Measurements from ENCODE around the gene ZMYND10.

DNA sequence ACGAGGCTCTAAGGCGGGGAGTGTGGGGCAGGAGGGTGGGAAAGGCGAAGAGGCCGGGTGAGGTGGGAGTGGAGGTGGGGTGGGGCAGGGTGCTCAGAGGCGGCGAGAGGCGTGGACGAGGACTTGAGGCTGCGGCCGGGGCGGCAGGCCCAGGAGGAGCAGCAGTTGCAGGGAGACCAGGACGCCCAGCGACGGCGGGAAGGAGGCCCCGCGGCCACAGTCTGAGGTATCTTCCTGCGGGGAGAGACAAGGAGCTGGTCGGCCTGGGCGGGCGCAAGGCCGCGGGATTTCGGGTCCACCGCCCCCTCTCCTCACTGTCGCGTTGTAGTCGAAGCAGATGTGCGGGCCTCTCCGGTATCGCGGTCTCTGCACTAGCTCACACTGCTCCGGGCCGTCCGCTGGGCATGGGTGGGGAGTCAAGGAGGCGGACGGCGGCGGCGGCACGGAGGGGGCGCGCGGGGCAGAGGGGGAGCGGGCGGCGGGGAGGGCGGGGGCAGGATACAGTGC, 19.1 kb upstream of the ZMYND10 start:
- TF ChIP-seq, protein P1, sequence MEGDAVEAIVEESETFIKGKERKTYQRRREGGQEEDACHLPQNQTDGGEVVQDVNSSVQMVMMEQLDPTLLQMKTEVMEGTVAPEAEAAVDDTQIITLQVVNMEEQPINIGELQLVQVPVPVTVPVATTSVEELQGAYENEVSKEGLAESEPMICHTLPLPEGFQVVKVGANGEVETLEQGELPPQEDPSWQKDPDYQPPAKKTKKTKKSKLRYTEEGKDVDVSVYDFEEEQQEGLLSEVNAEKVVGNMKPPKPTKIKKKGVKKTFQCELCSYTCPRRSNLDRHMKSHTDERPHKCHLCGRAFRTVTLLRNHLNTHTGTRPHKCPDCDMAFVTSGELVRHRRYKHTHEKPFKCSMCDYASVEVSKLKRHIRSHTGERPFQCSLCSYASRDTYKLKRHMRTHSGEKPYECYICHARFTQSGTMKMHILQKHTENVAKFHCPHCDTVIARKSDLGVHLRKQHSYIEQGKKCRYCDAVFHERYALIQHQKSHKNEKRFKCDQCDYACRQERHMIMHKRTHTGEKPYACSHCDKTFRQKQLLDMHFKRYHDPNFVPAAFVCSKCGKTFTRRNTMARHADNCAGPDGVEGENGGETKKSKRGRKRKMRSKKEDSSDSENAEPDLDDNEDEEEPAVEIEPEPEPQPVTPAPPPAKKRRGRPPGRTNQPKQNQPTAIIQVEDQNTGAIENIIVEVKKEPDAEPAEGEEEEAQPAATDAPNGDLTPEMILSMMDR (optimal IDR thresholded peaks at IDR 0.05 in 1 of 3, IDR thresholded peaks at IDR 0.05 in 1 of 3, conservative IDR thresholded peaks at IDR 0.05 in 1 of 3; ENCODE audit: extremely low read depth in 1 of 3, insufficient read depth in 2 of 3, low read length in 3 of 3), result no peak
- no peak for TF ChIP-seq EZH2 (IDR thresholded peaks at IDR 0.05; ENCODE audit: low read length)
